Central memory CD4-positive, alpha-beta T cell (primary cell): Measurements from ENCODE around the gene PRKAG2.
"Not testable (repeated sequence)": the region's sequence is repeated elsewhere in the genome, so short reads cannot be mapped to it uniquely, and the experiment has no call there.

ENCODE experiments used
- DNase-seq: peaks from one replicate; pipeline ENCODE4 v3.0.0; 2022

The PRKAG2 gene

GRCh38 chr7:151883857-151884256, 6.9 kb upstream of the PRKAG2 start:
- no peak for DNase-seq

DNA sequence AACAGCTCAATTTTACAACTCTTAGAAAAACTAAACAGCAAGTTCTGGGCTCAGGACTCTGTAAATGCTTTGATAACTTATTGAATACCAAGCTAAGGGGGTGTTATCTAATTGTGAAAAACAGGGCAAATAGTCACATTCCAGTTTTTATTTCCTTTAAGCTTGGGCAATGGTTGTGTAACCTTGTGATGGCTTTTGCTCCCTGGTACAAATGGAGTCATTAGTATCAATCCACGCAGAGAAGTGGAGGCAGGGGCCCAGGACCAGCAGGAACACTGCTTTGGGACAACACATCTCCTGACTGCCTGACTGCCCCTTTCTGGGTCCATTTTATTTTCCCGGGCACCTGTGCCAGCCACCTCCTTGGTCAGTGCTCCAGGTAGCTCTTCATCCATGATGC, 5.8 kb upstream of the PRKAG2 start:
- no peak for DNase-seq

DNA sequence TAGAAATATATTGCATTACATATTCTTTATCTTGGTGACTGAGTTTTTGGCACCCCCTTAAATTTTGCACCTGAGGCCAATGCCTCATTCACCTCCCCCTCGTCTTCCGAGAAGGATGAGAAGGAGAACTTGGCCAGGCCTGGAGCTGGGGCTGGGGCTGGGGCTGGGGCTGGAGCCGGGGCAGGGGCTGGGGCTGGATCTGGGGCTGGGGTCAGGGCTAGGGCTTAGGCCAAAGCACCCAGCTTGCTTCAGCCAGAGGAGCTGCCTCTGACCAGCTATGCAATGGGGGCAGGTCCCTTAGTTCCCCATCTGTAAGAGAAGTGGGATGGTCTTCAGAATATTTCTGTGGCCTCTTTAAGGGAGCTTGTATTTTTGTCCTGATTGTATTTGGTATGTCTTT, 3.8 kb upstream of the PRKAG2 start:
- DNase-seq: no peak

GRCh38 chr7:151877911-151878835, 1.3 kb upstream of the PRKAG2 start:
- no peak for DNase-seq

- peak; percentile 61 for DNase-seq
Measured at GRCh38 chr7:151875942-151876898, 695 bp downstream of the PRKAG2 start.

- DNase-seq: not testable (repeated sequence)
Measured at GRCh38 chr7:151874479-151874878, 2.4 kb downstream of the PRKAG2 start.

DNA sequence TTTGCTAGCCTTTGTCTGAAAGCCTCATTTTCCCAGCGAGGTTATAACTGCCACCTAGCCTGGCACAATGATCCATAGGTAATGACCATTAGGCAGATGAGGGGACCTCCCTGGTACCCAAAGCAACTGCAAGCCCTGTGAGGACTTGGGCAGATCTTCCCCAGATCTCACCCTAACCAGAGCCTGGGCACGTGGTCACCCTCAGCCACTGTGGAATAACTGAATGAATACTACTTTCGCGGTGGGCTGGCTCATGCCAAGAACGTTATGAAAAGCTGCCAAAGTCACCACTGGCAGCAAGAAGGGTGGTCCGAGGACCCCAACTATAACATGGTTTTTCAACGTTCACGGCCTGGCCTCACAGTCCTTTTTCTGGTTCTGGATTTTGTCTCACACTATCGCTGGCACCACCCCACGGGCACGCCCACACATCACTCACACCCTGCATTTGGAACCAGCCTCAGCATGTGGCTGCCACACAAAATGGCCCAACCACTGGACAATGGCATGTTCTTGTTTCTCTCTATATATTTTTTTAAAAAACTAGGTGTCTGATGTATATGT, 3.4 kb downstream of the PRKAG2 start:
- DNase-seq: no peak

GRCh38 chr7:151872531-151873401, 4.1 kb downstream of the PRKAG2 start:
- DNase-seq: no peak

DNA sequence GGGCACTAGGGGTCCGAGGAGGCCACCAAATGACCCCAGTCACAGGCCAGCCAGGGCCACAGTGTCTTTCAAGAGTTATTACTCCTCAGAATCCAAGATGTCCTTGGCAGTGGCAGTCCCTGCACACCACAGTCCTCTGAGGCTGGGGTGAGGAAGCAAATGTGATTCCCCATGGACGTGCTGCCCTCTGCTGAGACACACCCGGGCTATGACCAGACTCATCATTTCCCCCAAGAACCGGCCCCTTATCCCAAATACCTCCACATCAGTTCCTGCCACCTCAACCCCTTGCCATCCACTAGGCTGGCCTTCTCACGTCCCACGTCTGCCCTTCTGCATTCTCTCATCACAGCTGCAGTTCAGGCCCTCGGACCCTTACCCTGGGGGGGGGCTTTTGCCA, 5.0 kb downstream of the PRKAG2 start:
- DNase-seq: no peak

GRCh38 chr7:151871189-151871735, 5.7 kb downstream of the PRKAG2 start:
- no peak for DNase-seq

DNA sequence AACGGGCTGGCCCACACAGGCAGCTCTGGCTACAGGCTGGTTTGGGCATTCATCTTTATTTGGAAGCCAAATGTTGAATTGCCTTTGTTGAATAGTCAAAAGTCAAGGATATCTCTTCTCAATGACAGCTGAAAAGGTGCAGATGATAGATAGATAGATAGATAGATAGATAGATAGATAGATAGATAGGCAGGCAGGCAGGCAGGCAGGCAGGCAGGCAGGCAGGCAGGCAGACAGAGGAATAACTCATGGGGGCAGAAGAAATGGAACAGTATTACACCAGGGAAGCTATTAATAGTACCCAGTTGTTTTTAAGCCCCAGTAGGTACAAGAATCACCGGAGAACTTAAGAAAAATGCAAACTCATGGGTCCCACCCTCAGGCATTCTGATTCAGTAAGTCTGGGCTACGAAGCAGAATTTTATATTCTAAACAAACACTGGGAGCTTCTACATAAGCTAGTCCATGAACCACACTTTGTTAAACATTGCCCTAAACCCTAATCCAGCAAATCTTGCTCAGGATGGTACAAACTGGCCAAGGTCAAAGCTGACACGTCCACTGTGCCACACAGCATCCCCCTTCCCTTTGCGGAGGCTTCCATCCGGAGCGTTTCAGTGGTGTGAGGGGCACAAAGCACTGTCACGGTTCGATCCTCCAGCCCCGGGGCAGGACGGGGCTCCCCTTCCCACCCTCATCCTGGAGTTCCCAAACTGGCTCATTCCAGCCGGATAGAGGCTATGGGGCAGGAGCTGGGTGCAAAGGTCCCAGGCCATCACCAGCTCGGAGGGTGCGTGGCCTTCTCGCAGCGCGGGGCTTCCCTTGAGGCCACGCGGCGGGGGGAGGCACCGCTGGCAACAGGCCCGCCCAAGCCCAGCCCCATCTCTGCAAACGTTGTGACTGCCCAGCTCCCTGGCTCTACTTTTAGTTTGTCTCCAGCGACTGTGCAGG, 6.7 kb downstream of the PRKAG2 start:
- DNase-seq: no peak

- no peak for DNase-seq
Measured at GRCh38 chr7:151869455-151869854, 7.5 kb downstream of the PRKAG2 start.

DNA sequence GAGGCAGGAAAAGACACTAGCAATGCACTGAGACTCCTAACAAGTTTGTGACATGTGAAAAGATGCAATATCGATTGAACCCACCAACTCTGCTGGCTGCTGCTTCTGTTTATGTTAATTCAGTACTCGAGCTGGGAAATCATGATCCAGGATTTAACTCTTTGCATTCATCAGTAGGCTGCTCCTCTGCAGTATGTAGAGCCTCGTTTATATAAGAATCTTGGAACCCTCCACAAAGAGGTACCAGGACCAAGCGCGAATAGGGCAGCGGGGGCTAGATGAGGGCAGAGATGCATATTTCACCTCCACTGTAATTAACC, 7.8 kb downstream of the PRKAG2 start:
- no peak for DNase-seq

DNA sequence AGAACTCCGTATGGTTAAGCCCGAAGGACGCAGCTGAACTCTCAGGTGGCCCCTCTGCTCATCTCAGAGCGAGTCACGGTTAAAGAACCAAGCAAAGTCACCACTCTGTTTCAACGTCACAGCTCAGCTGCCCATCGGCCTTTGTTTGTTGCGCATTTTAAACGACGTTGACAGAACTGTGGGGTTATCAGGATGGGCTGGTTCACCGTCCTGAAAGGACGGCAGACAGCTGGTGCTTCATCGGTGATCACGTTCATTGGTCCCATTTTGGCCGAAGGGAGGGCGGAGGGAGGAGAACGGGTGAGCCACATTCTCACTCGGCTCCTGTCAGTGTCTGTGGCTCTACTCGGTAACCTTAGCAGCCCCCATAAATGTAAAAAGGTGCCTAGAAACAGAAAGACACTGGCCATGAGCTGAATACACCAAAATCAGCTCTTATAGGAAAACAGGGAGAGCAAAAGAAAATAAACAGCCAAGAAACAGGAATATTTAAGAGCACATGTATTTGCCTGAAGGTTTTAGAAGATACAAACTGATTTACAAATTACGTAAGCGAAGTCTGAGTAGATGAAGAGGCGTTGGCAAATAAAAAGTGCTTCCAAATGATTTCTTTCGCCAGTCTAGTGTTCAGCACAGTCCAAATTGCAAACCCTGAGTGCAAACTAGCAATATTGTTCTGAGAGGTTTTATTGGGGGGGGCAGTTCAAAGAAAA, 8.4 kb downstream of the PRKAG2 start:
- no peak for DNase-seq

- no peak for DNase-seq
Measured at GRCh38 chr7:151867912-151868311, 9.0 kb downstream of the PRKAG2 start.

DNA sequence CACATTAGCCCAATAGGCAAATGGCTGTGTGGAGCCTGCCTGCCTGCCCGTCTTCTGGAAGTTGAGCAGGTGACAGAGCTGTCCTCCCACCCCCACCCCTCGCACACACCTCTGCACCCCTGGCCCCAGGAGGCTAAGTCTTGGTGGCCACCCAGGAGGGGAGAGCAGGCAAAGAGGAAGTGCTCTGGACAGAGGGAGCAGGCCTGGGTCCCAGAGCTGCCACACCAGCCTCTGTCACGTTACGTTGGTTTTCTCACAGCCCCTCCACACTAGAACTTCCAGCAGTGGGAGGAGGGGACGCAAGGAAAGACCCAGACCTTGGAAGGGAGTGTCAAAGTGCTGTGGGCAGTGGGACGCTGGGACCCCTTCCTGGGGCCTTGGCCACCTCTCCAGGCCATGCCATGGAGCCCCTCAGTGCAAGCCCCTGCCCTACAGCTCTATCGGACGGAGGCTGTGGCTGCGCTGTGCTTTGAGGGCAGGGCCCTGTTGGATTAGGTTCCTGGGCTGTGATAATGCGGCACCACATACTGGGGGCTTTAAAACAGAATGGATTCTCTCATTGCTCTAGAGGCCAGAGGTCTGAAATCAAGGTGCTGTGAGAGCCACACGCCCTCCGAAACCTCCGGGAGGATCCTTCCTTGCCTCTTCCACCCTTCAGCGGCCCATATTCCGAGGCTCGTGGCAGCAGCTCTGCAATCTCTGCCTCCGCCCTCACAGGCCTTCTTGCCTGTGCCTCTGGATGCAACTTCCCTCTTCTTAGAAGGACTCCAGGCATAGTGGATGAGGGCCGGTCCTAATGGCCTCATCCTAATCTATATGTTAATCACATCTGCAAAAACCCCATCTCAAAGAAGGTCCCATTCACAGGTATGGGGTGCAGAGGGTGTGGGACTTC, 9.9 kb downstream of the PRKAG2 start:
- no peak for DNase-seq

- no peak for DNase-seq
Measured at GRCh38 chr7:151866028-151866427, 10.9 kb downstream of the PRKAG2 start.

GRCh38 chr7:151865070-151865670, 11.7 kb downstream of the PRKAG2 start:
- DNase-seq: no peak

GRCh38 chr7:151864561-151864960, 12.4 kb downstream of the PRKAG2 start:
- no peak for DNase-seq
